Esophagus muscularis mucosa (tissue), 3 donors: ENCODE measurements around the gene PRODH2.

Experiments used
- CTCF ChIP-seq, 3 experiments: fragments of 200-600 bp in 2 of 3; fragments of 450-650 bp in 1 of 3; sonication (generic) in 2 of 3; IDR thresholded peaks; one replicate each; pipeline ENCODE4 v1.5.1; 2017 to 2019; ENCODE audit warnings: antibody characterized with exemption in 3 of 3, mild to moderate bottlenecking in 2 of 3, moderate library complexity in 1 of 3
- POLR2A ChIP-seq: fragments of 450-650 bp; IDR thresholded peaks from one replicate; pipeline ENCODE4 v1.6.1; 2017; ENCODE audit warnings: antibody characterized with exemption, moderate library complexity, mild to moderate bottlenecking, low read depth

GRCh38 chr19:35780058-35780457, 32.6 kb downstream of the PRODH2 start:
- TF ChIP-seq CTCF (IDR thresholded peaks at IDR 0.05) (no peak), POLR2A (no peak)
